Endodermal cell (in vitro differentiated cells): ENCODE measurements around the gene MBD3L4. TPM values are rescaled to one million over a fixed set of nuclear protein-coding genes. Genes with fewer than 3 reads are reported as not detected.

Experiments
- DNase-seq: peaks from one replicate; pipeline ENCODE4 v3.0.0-alpha.2; 2017
- H3K27ac ChIP-seq: 2 replicates; pipeline ENCODE4 v1.5.1; 2013; ENCODE audit warnings: mild to moderate bottlenecking, low read depth, low read length, moderate library complexity
- H3K27me3 ChIP-seq: 2 replicates; pipeline ENCODE4 v1.6.1; 2013; ENCODE audit warnings: mild to moderate bottlenecking, low read length, moderate library complexity; ENCODE audit not compliant: insufficient read depth, control insufficient read depth, poor library complexity, severe bottlenecking
- H3K36me3 ChIP-seq: 2 replicates; pipeline ENCODE4 v1.7.0; 2013; ENCODE audit warnings: mild to moderate bottlenecking, low read length, moderate library complexity; ENCODE audit not compliant: control insufficient read depth, insufficient read depth
- H3K4me1 ChIP-seq: one replicate; pipeline ENCODE4 v1.7.0; 2013; ENCODE audit warnings: low read length; ENCODE audit not compliant: control insufficient read depth, insufficient read depth
- H3K4me3 ChIP-seq: 2 replicates; pipeline ENCODE4 v1.5.1; 2013; ENCODE audit warnings: mild to moderate bottlenecking, low read length, moderate library complexity
- H3K9ac ChIP-seq: 2 replicates; pipeline ENCODE4 v1.6.1; 2013; ENCODE audit warnings: mild to moderate bottlenecking, low read length, moderate library complexity; ENCODE audit not compliant: poor library complexity, severe bottlenecking; ENCODE audit errors: extremely low read depth
- H3K9me3 ChIP-seq: 2 replicates; pipeline ENCODE4 v1.6.1; 2013; ENCODE audit warnings: mild to moderate bottlenecking, low read length, moderate library complexity; ENCODE audit not compliant: control insufficient read depth
- H3K27ac Mint-ChIP-seq: 2 replicates; pipeline ENCODE4 v1.8.0; 2020; ENCODE audit warnings: mixed read lengths
- H3K27me3 Mint-ChIP-seq: 2 replicates; pipeline ENCODE4 v1.8.0; 2021; ENCODE audit warnings: mild to moderate bottlenecking, mixed read lengths; ENCODE audit not compliant: insufficient read depth
- H3K36me3 Mint-ChIP-seq: 2 replicates; pipeline ENCODE4 v1.8.0; 2020; ENCODE audit warnings: low read depth, mixed read lengths
- H3K4me1 Mint-ChIP-seq: 2 replicates; pipeline ENCODE4 v1.8.0; 2020; ENCODE audit warnings: mixed read lengths
- H3K4me3 Mint-ChIP-seq: 2 replicates; pipeline ENCODE4 v1.8.0; 2020; ENCODE audit warnings: mild to moderate bottlenecking, moderate library complexity, mixed read lengths
- H3K9me3 Mint-ChIP-seq: 2 replicates; pipeline ENCODE4 v1.8.0; 2020; ENCODE audit warnings: mild to moderate bottlenecking, mixed read lengths
- WGBS, 2 experiments: methylation state at CpG; one replicate each; pipeline versions ENCODE4 v1.1.5 to v1.1.7; 2013; ENCODE audit warnings: missing lambda C conversion rate in 2 of 2, mixed read lengths in 1 of 2; ENCODE audit not compliant: insufficient coverage in 1 of 2, insufficient read length in 1 of 2; 5-methylcytosine and 5-hydroxymethylcytosine counted together
- total RNA-seq, 2 donors: library from RNA; stranded (reverse); fragmentation: NEBNext Ultra II Directional in 1 of 2; extraction: Animal tissue kit (Norgen Biotek cat#: 25700) in 1 of 2; gene quantifications; 2 replicates in 1 of 2; 3 replicates in 1 of 2; pipeline ENCODE4 v1.2.1, GENCODE V29; 2021
- TF ChIP-seq, protein P1 (sequence below): fragments of 200-600 bp; sonication (generic); conservative IDR thresholded peaks from 2 replicates; pipeline ENCODE4 v1.5.0; 2021; ENCODE audit warnings: antibody characterized with exemption, mild to moderate bottlenecking

Gene MBD3L4
- total RNA-seq, 2 donors from 2014 or later, result not detected

DNA sequence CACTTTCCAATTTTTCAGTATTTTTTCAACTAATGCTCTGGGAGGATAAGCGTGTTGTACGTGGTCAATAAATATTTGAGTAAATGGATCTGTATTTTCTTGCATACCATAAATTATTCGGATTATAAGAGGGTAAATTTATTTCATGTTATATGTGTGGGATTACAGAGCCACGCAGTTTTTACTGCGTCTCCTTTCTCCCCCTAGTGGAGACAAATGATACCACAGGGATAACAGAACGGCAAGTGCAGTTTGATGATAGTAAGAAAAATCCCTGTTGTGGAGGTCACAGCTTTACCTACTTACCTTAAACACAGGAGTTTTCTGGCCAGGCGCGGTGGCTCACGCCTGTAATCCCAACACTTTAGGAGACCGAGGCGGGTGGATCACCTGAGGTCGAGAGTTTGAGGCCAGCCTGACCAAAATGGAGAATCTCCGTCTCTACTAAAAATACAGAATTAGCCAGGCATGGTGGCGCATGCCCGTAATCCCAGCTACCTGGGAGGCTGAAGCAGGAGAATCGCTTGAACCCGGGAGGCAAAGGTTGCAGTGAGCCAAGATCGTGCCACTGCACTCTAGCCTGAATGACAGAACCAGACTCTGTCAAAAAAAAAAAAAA lies 35.6 kb downstream of the MBD3L4 start:
- 84 to 90% methylated on average over 9 to 17 of the region's 18 CpGs for WGBS, 2 experiments
- TF ChIP-seq, protein P1, sequence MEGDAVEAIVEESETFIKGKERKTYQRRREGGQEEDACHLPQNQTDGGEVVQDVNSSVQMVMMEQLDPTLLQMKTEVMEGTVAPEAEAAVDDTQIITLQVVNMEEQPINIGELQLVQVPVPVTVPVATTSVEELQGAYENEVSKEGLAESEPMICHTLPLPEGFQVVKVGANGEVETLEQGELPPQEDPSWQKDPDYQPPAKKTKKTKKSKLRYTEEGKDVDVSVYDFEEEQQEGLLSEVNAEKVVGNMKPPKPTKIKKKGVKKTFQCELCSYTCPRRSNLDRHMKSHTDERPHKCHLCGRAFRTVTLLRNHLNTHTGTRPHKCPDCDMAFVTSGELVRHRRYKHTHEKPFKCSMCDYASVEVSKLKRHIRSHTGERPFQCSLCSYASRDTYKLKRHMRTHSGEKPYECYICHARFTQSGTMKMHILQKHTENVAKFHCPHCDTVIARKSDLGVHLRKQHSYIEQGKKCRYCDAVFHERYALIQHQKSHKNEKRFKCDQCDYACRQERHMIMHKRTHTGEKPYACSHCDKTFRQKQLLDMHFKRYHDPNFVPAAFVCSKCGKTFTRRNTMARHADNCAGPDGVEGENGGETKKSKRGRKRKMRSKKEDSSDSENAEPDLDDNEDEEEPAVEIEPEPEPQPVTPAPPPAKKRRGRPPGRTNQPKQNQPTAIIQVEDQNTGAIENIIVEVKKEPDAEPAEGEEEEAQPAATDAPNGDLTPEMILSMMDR, result peak; percentile 78
- Mint-ChIP-seq H3K4me3 (no peak overlapping the region), H3K4me1 (no peaks in the 10 kb centered on the region), H3K9me3 (peaks cover 85% of the 10 kb centered on the region), H3K36me3 (no peaks in the 10 kb centered on the region), H3K27me3 (no peaks in the 10 kb centered on the region), H3K27ac (no peak overlapping the region)
- Histone ChIP-seq H3K4me1 (no peaks in the 10 kb centered on the region), H3K36me3 (no peaks in the 10 kb centered on the region), H3K9me3 (peaks cover 43% of the 10 kb centered on the region), H3K27ac (no peak overlapping the region), H3K9ac (no peak overlapping the region), H3K27me3 (no peaks in the 10 kb centered on the region), H3K4me3 (no peak overlapping the region)
- peak; percentile 48 for DNase-seq

DNA sequence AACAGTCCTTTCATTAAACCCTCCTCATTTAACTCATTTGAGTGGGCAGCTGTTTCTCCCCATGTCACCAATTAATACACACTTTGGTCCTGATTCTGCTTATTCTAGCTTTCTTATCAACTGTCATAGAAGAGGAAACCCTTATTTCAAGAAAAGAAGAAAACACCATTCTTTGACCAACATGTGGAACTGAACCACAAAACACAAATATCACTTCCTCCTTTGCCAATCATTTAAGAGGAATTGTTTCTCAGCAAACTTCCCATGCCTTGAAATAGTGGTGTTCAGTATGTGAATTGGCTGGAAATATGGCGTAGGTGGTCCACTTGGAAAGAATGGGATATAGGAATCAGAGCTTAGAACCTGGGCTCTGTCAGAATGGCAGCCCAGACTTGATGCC lies 39.2 kb downstream of the MBD3L4 start:
- Histone ChIP-seq H3K36me3 (no peaks in the 10 kb centered on the region), H3K9ac (no peak overlapping the region), H3K27me3 (no peaks in the 10 kb centered on the region), H3K27ac (no peak overlapping the region), H3K4me3 (peak overlapping the region; percentile 28), H3K4me1 (no peaks in the 10 kb centered on the region), H3K9me3 (peaks cover 60% of the 10 kb centered on the region)
- Mint-ChIP-seq H3K27ac (no peak overlapping the region), H3K9me3 (peaks cover 90% of the 10 kb centered on the region), H3K4me1 (no peaks in the 10 kb centered on the region), H3K36me3 (no peaks in the 10 kb centered on the region), H3K4me3 (no peak overlapping the region), H3K27me3 (no peaks in the 10 kb centered on the region)
- 33 to 77% methylated on average over 1 of the region's 1 CpG for WGBS, 2 experiments
- TF ChIP-seq, protein P1, result no peak
- no peak for DNase-seq

DNA sequence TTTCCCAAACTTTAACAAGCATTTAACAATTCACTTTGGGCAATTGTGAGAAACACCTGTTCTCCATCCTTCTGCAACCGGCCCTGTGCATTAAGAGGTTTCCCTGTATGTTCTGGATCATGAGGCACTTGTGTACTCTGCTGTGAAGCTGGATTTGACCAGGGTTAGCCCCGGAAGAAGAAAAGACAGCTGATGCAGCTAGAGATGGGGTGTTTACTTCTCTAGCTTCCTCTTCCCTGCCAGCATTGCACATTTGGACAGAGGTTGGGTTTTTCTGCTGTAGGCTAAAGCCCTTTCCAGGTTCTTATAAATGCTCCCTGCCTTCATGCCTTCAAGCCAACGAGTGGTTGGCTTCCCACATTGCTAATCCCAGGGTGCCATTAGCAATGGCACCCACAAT lies 39.6 kb downstream of the MBD3L4 start:
- TF ChIP-seq, protein P1, result no peak
- Mint-ChIP-seq H3K27ac (no peak overlapping the region), H3K4me3 (no peak overlapping the region), H3K27me3 (no peaks in the 10 kb centered on the region), H3K9me3 (peaks cover 90% of the 10 kb centered on the region), H3K4me1 (no peaks in the 10 kb centered on the region), H3K36me3 (peaks cover 1% of the 10 kb centered on the region)
- H3K36me3 ChIP-seq, result no peaks in the 10 kb centered on the region
- peaks cover 65% of the 10 kb centered on the region for H3K9me3 ChIP-seq
- H3K27me3 ChIP-seq, result no peaks in the 10 kb centered on the region
- 46 to 59% methylated on average over 2 to 3 of the region's 3 CpGs for WGBS, 2 experiments
- H3K27ac ChIP-seq, result no peak overlapping the region
- H3K9ac ChIP-seq, result no peak overlapping the region
- peak overlapping the region; percentile 29 for H3K4me3 ChIP-seq
- H3K4me1 ChIP-seq, result no peaks in the 10 kb centered on the region
- DNase-seq, result no peak
